Smooth muscle cell (in vitro differentiated cells): ENCODE results near the gene HMCN1. TPM values are rescaled to one million over a fixed set of nuclear protein-coding genes. Genes with fewer than 3 reads are reported as not detected.

Source experiments
- DNase-seq: peaks from one replicate; lab custom pipeline; 2025; ENCODE audit not compliant: unreplicated experiment; lab: John Stamatoyannopoulos, UW
- H2AFZ ChIP-seq: fragments of 200-600 bp; sonication (generic); 2 replicates; pipeline ENCODE4 v1.6.0; 2016; ENCODE audit warnings: antibody characterized with exemption, low read depth, mild to moderate bottlenecking
- H3F3A ChIP-seq: fragments of 200-600 bp; sonication (generic); 2 replicates; pipeline ENCODE4 v1.6.0; 2017; ENCODE audit warnings: antibody characterized with exemption, low read depth
- H3K27ac ChIP-seq: fragments of 200-600 bp; sonication (generic); 2 replicates; pipeline ENCODE4 v1.5.1; 2016; ENCODE audit warnings: low read depth, mild to moderate bottlenecking
- H3K27me3 ChIP-seq: fragments of 200-600 bp; sonication (generic); 2 replicates; pipeline ENCODE4 v1.6.1; 2016; ENCODE audit warnings: low read depth, mild to moderate bottlenecking
- H3K36me3 ChIP-seq: fragments of 200-600 bp; sonication (generic); 2 replicates; pipeline ENCODE4 v1.5.1; 2016; ENCODE audit warnings: low read depth
- H3K4me1 ChIP-seq: fragments of 200-600 bp; sonication (generic); 2 replicates; pipeline ENCODE4 v1.5.1; 2016; ENCODE audit warnings: low read depth
- H3K4me2 ChIP-seq: fragments of 200-600 bp; sonication (generic); 2 replicates; pipeline ENCODE4 v1.6.0; 2016; ENCODE audit warnings: mild to moderate bottlenecking
- H3K4me3 ChIP-seq: fragments of 200-600 bp; sonication (generic); 2 replicates; pipeline ENCODE4 v1.5.1; 2016; ENCODE audit warnings: mild to moderate bottlenecking
- H3K79me2 ChIP-seq: fragments of 200-600 bp; sonication (generic); 2 replicates; pipeline ENCODE4 v1.6.0; 2016; ENCODE audit warnings: low read depth, mild to moderate bottlenecking
- H3K9ac ChIP-seq: fragments of 200-600 bp; sonication (generic); 2 replicates; pipeline ENCODE4 v1.6.0; 2016; ENCODE audit warnings: low read depth
- H3K9me3 ChIP-seq: fragments of 200-600 bp; sonication (generic); replicated peaks from 2 replicates; pipeline ENCODE4 v1.5.1; 2016; ENCODE audit warnings: low read depth
- H4K20me1 ChIP-seq: fragments of 200-600 bp; sonication (generic); 2 replicates; pipeline ENCODE4 v1.6.0; 2016; ENCODE audit warnings: low read depth
- CTCF ChIP-seq: fragments of 200-600 bp; sonication (generic); IDR thresholded peaks from 2 replicates; pipeline ENCODE4 v1.5.1; 2017; ENCODE audit warnings: borderline replicate concordance, mild to moderate bottlenecking, antibody characterized with exemption; ENCODE audit not compliant: insufficient read depth, poor library complexity, severe bottlenecking
- WGBS: methylation state at CpG from one replicate; pipeline ENCODE4 v1.1.7; 2016; ENCODE audit warnings: low lambda C conversion rate; 5-methylcytosine and 5-hydroxymethylcytosine counted together
- polyA plus RNA-seq: library from polyadenylated mRNA; unstranded; fragments of >200 nt; fragmentation: Nextera tagmentation; extraction: Ambion mirVana; gene quantifications from 2 replicates; pipeline ENCODE4 v1.2.1, GENCODE V29; 2016
- total RNA-seq: library from RNA; depleted of rRNA; stranded (reverse); fragments of >200 nt; gene quantifications from 2 replicates; pipeline ENCODE4 v1.2.3, GENCODE V29; 2014

The HMCN1 gene
- total and polyA plus RNA-seq, 2 experiments from 2014 or later, result 18.9 to 118 TPM

- no peaks in the 10 kb centered on the region for H3K9me3 ChIP-seq
- no peak overlapping the region for H2AFZ ChIP-seq
- DNase-seq, result no peak
- TF ChIP-seq CTCF, result no peak
- peak overlapping the region; percentile 38 for H3K4me2 ChIP-seq
- H3F3A ChIP-seq, result no peaks in the 10 kb centered on the region
- H3K27me3 ChIP-seq, result no peaks in the 10 kb centered on the region
- peaks cover 7% of the 10 kb centered on the region for H3K4me1 ChIP-seq
- 15% methylated on average over 2 of the region's 2 CpGs for WGBS
- H3K9ac ChIP-seq, result no peak overlapping the region
- no peak overlapping the region for H3K4me3 ChIP-seq
- H4K20me1 ChIP-seq, result no peaks in the 10 kb centered on the region
- no peaks in the 10 kb centered on the region for H3K79me2 ChIP-seq
- H3K36me3 ChIP-seq, result peaks cover 12% of the 10 kb centered on the region
- peak overlapping the region; percentile 8 for H3K27ac ChIP-seq
These were observed 360.0 kb downstream of the HMCN1 start for GRCh38 chr1:186094172-186094571.

- H3F3A ChIP-seq, result no peaks in the 10 kb centered on the region
- no peaks in the 10 kb centered on the region for H3K79me2 ChIP-seq
- no peak overlapping the region for H3K9ac ChIP-seq
- peaks cover under 1% of the 10 kb centered on the region for H3K4me1 ChIP-seq
- no peak overlapping the region for H2AFZ ChIP-seq
- H3K4me2 ChIP-seq, result no peak overlapping the region
- 84% methylated on average over 4 of the region's 4 CpGs for WGBS
- DNase-seq, result no peak
- no peaks in the 10 kb centered on the region for H4K20me1 ChIP-seq
- no peak overlapping the region for H3K4me3 ChIP-seq
- no peak overlapping the region for H3K27ac ChIP-seq
- H3K9me3 ChIP-seq, result no peaks in the 10 kb centered on the region
- H3K27me3 ChIP-seq, result no peaks in the 10 kb centered on the region
- H3K36me3 ChIP-seq, result peaks cover 10% of the 10 kb centered on the region
- no peak for TF ChIP-seq CTCF
These were observed 365.3 kb downstream of the HMCN1 start for GRCh38 chr1:186099336-186100104.

- Histone ChIP-seq H3K4me2 (peak overlapping the region; percentile 74), H3K27ac (peak overlapping the region; percentile 46), H2AFZ (no peak overlapping the region), H3K36me3 (peaks cover 10% of the 10 kb centered on the region), H3K4me3 (no peak overlapping the region), H3K4me1 (no peaks in the 10 kb centered on the region), H3K9ac (no peak overlapping the region), H4K20me1 (no peaks in the 10 kb centered on the region), H3K79me2 (no peaks in the 10 kb centered on the region), H3K9me3 (no peaks in the 10 kb centered on the region), H3F3A (no peaks in the 10 kb centered on the region), H3K27me3 (no peaks in the 10 kb centered on the region)
- no peak for TF ChIP-seq CTCF
- WGBS, result 29% methylated on average over 1 of the region's 1 CpG
- DNase-seq, result no peak
These were observed 367.9 kb downstream of the HMCN1 start for GRCh38 chr1:186102107-186102506.

GRCh38 chr1:186102547-186103148, 368.5 kb downstream of the HMCN1 start:
- peak overlapping the region; percentile 74 for H3K4me2 ChIP-seq

More at GRCh38 chr1:186102547-186103148, 368.5 kb downstream of the HMCN1 start:
- Histone ChIP-seq H3K4me1 (no peaks in the 10 kb centered on the region), H3K27ac (peak overlapping the region; percentile 46), H3K79me2 (no peaks in the 10 kb centered on the region), H4K20me1 (no peaks in the 10 kb centered on the region), H2AFZ (no peak overlapping the region), H3K9me3 (no peaks in the 10 kb centered on the region), H3K27me3 (no peaks in the 10 kb centered on the region), H3F3A (no peaks in the 10 kb centered on the region), H3K9ac (no peak overlapping the region), H3K4me3 (no peak overlapping the region), H3K36me3 (peaks cover 10% of the 10 kb centered on the region)
- TF ChIP-seq CTCF, result no peak
- DNase-seq, result no peak
- WGBS, result 35% methylated on average over 3 of the region's 3 CpGs
